Left ventricle myocardium inferior (tissue), 1 donor: ENCODE data around the gene PLCB1. TPM values are rescaled to one million over a fixed set of nuclear protein-coding genes. Genes with fewer than 3 reads are reported as not detected.

Experiments used
- DNase-seq: peaks from one replicate; pipeline ENCODE4 v3.0.0-alpha.2; 2020
- H3K27ac ChIP-seq: fragments of 200-600 bp; replicated peaks from 2 replicates; pipeline ENCODE4 v1.8.0; 2021
- H3K27me3 ChIP-seq: fragments of 200-600 bp; 2 replicates; pipeline ENCODE4 v1.8.0; 2021; ENCODE audit warnings: low read depth
- H3K36me3 ChIP-seq: fragments of 200-600 bp; 2 replicates; pipeline ENCODE4 v1.8.0; 2021
- H3K4me1 ChIP-seq: fragments of 200-600 bp; 2 replicates; pipeline ENCODE4 v1.8.0; 2021
- H3K4me3 ChIP-seq: fragments of 200-600 bp; 2 replicates; pipeline ENCODE4 v1.8.0; 2021; ENCODE audit warnings: mild to moderate bottlenecking, moderate library complexity
- H3K9me3 ChIP-seq: fragments of 200-600 bp; replicated peaks from 2 replicates; pipeline ENCODE4 v1.8.0; 2021
- CTCF ChIP-seq: fragments of 200-600 bp; IDR thresholded peaks from 2 replicates; pipeline ENCODE4 v1.8.0; 2021; ENCODE audit warnings: antibody characterized with exemption, mild to moderate bottlenecking, borderline replicate concordance
- intact Hi-C: fragments of 100-400 bp; cut with micrococcal nuclease; formaldehyde crosslinking; loops from one replicate; pipeline ENCODE4 v1.11.0; 2022
- total RNA-seq: library from RNA; stranded (reverse); fragmentation: NEBNext Ultra II Directional; extraction: Animal tissue kit (Norgen Biotek cat#: 25700); gene quantifications from one replicate; pipeline ENCODE4 v1.2.1, GENCODE V29; 2021
- donor health status: DM: no; HTN: yes; CAD: no; lungs with severe emphysema.

Gene PLCB1
- total RNA-seq, 1 donor from 2014 or later = 6.0 TPM

- TF ChIP-seq CTCF = no peak
- DNase-seq = no peak
- H3K4me1 ChIP-seq = peaks cover 34% of the 10 kb centered on the region
- intact Hi-C loops = no loop called here
- H3K4me3 ChIP-seq = no peak overlapping the region
- no peaks in the 10 kb centered on the region for H3K36me3 ChIP-seq
- H3K27me3 ChIP-seq = no peaks in the 10 kb centered on the region
- no peaks in the 10 kb centered on the region for H3K9me3 ChIP-seq
- H3K27ac ChIP-seq = peak overlapping the region; percentile 79
Measured at GRCh38 chr20:8646033-8646441, 514.0 kb downstream of the PLCB1 start.

GRCh38 chr20:8646716-8647115 lies 514.6 kb downstream of the PLCB1 start:
- TF ChIP-seq CTCF = no peak
- Histone ChIP-seq H3K27ac (peak overlapping the region; percentile 79), H3K27me3 (no peaks in the 10 kb centered on the region), H3K4me3 (no peak overlapping the region), H3K9me3 (no peaks in the 10 kb centered on the region), H3K4me1 (peaks cover 41% of the 10 kb centered on the region), H3K36me3 (no peaks in the 10 kb centered on the region)
- no peak for DNase-seq
- intact Hi-C loops = no loop called here

GRCh38 chr20:8647961-8648441 lies 515.9 kb downstream of the PLCB1 start:
- intact Hi-C loops = no loop called here
- Histone ChIP-seq H3K36me3 (no peaks in the 10 kb centered on the region), H3K9me3 (no peaks in the 10 kb centered on the region), H3K27ac (peak overlapping the region; percentile 79), H3K4me1 (peaks cover 45% of the 10 kb centered on the region), H3K4me3 (no peak overlapping the region), H3K27me3 (no peaks in the 10 kb centered on the region)
- DNase-seq = peak; percentile 35
- no peak for TF ChIP-seq CTCF

- no peak for DNase-seq
- no peaks in the 10 kb centered on the region for H3K9me3 ChIP-seq
- no peak for TF ChIP-seq CTCF
- no peaks in the 10 kb centered on the region for H3K36me3 ChIP-seq
- intact Hi-C loops = no loop called here
- no peak overlapping the region for H3K4me3 ChIP-seq
- H3K4me1 ChIP-seq = peaks cover 45% of the 10 kb centered on the region
- H3K27me3 ChIP-seq = no peaks in the 10 kb centered on the region
- H3K27ac ChIP-seq = peak overlapping the region; percentile 79
Measured at GRCh38 chr20:8648466-8648865, 516.4 kb downstream of the PLCB1 start.

GRCh38 chr20:8652396-8652795 lies 520.3 kb downstream of the PLCB1 start:
- H3K27me3 ChIP-seq = no peaks in the 10 kb centered on the region
- intact Hi-C loops = no loop called here
- DNase-seq = no peak
- H3K4me3 ChIP-seq = no peak overlapping the region
- no peaks in the 10 kb centered on the region for H3K9me3 ChIP-seq
- H3K36me3 ChIP-seq = no peaks in the 10 kb centered on the region
- no peak for TF ChIP-seq CTCF
- peaks cover 47% of the 10 kb centered on the region for H3K4me1 ChIP-seq
- peak overlapping the region; percentile 1 for H3K27ac ChIP-seq
